Tongue (tissue), 2 donors: ENCODE measurements around the gene RPL36A. TPM values are rescaled to one million over a fixed set of nuclear protein-coding genes. Genes with fewer than 3 reads are reported as not detected.

Experiments
- DNase-seq: peaks from one replicate; pipeline ENCODE4 v3.0.0-alpha.2; 2015
- total RNA-seq: library from RNA; depleted of rRNA; stranded (reverse); fragments of >200 nt; gene quantifications from one replicate; pipeline ENCODE4 v1.2.3, GENCODE V29; 2014

The RPL36A gene
- total RNA-seq, 1 donor from 2014 or later: 198 TPM

- no peak for DNase-seq
Observed at GRCh38 chrX:101442085-101442484, 51.3 kb downstream of the RPL36A start.

Other genes starting within 250 kb of the RPL36A start
- gene DRP2, start 171.2 kb upstream of the RPL36A start, total RNA-seq: 2.1 TPM
- gene TAF7L, start 99.7 kb upstream of the RPL36A start, total RNA-seq: 0.82 TPM
- 7.9 TPM for gene TIMM8A, start 42.3 kb upstream of the RPL36A start, total RNA-seq
- gene BTK, start 4.8 kb upstream of the RPL36A start, total RNA-seq: 3.6 TPM
- 18.9 TPM for gene GLA, start 16.9 kb downstream of the RPL36A start, total RNA-seq
- gene HNRNPH2, start 17.2 kb downstream of the RPL36A start, total RNA-seq: 73.2 TPM
- gene ARMCX4, start 94.4 kb downstream of the RPL36A start, total RNA-seq: 23.7 TPM
- 133 TPM for gene ARMCX1, start 159.5 kb downstream of the RPL36A start, total RNA-seq
- gene ARMCX6, start 227.0 kb downstream of the RPL36A start, total RNA-seq: 47.3 TPM
- 238 TPM for gene ARMCX3, start 232.1 kb downstream of the RPL36A start, total RNA-seq